HFF-Myc (cell line): ENCODE results near the gene GSN.

Experiments
- DNase-seq: peaks from one replicate; pipeline ENCODE4 v3.0.0-alpha.2; 2011; ENCODE audit warnings: low read depth; ENCODE audit errors: extremely low read depth
- H3K4me3 ChIP-seq: replicated peaks from 2 replicates; pipeline ENCODE4 v1.5.1; 2011; ENCODE audit warnings: low read depth, mild to moderate bottlenecking, control low read depth, low read length
- CTCF ChIP-seq: IDR thresholded peaks from 2 replicates; pipeline ENCODE4 v1.5.1; 2012; ENCODE audit warnings: mild to moderate bottlenecking, low read depth, low read length, control low read depth; ENCODE audit errors: missing control alignments

GSN gene

GRCh38 chr9:121234832-121235161, 33.2 kb upstream of the GSN start:
- DNase-seq = no peak
- no peak for TF ChIP-seq CTCF
- no peak overlapping the region for H3K4me3 ChIP-seq

GRCh38 chr9:121235512-121235911, 32.5 kb upstream of the GSN start:
- TF ChIP-seq CTCF = no peak
- no peak overlapping the region for H3K4me3 ChIP-seq
- DNase-seq = no peak

- no peak for TF ChIP-seq CTCF
- no peak overlapping the region for H3K4me3 ChIP-seq
- no peak for DNase-seq
These were observed 30.0 kb upstream of the GSN start for GRCh38 chr9:121237916-121238315.

- no peak overlapping the region for H3K4me3 ChIP-seq
- DNase-seq = no peak
- no peak for TF ChIP-seq CTCF
These were observed 28.9 kb upstream of the GSN start for GRCh38 chr9:121239071-121239470.

- TF ChIP-seq CTCF = no peak
- no peak for DNase-seq
- no peak overlapping the region for H3K4me3 ChIP-seq
These were observed 28.1 kb upstream of the GSN start for GRCh38 chr9:121239851-121240250.

- DNase-seq = peak; percentile 79
- no peak for TF ChIP-seq CTCF
- no peak overlapping the region for H3K4me3 ChIP-seq
These were observed 27.4 kb upstream of the GSN start for GRCh38 chr9:121240472-121241135.

- H3K4me3 ChIP-seq = no peak overlapping the region
- no peak for DNase-seq
- no peak for TF ChIP-seq CTCF
These were observed 25.6 kb upstream of the GSN start for GRCh38 chr9:121242219-121242958.
